Measurements from ENCODE around the gene PPIL6. TPM values are rescaled to one million over a fixed set of nuclear protein-coding genes. Genes with fewer than 3 reads are reported as not detected.

The PPIL6 gene
- total and polyA plus RNA-seq, 2 donors: 1.3 to 1.4 TPM

DNA sequence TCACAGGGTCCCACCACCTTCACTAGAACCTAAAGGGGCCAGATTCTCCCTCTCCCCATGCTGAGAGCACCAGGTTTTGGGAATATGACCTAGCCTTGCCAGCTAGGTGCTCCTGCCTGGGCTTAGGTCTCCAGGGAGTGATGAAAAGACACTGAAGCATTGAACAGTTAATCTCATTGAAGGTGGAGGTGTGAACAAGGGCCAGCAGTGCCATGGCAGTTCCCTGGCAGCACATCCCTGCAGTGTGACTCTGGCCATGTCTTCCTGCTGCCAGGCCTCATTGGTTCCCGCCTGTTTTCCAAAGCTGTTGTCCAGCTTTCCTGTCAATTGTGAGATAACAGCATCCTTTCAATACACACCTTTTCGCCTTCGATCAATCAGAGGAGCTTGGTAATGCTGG lies 10.9 kb downstream of the PPIL6 start:
- Histone ChIP-seq H3K36me3 (ENCODE audit: control insufficient read depth in 2 of 2, insufficient read depth in 2 of 2, low read length in 1 of 2) (no peaks in the 10 kb centered on the region), H3K27me3 (ENCODE audit: control insufficient read depth in 2 of 2, insufficient read depth in 1 of 2, low read length in 1 of 2) (no peaks in the 10 kb centered on the region), H3K27ac (ENCODE audit: low read depth in 1 of 2, low read length in 1 of 2) (no peak overlapping the region), H3K4me3 (ENCODE audit: low read length in 2 of 2) (no peak overlapping the region), H3K9me3 (ENCODE audit: control insufficient read depth in 2 of 2, insufficient read depth in 1 of 2, low read length in 1 of 2) (no peaks in the 10 kb centered on the region), H3K4me1 (ENCODE audit: control insufficient read depth in 2 of 2, insufficient read depth in 2 of 2, low read length in 2 of 2) (no peaks in the 10 kb centered on the region)
- 100% methylated on average over 3 of the region's 3 CpGs for WGBS
- no peak for DNase-seq (ENCODE audit: low read depth in 6 of 9, low spot score in 9 of 9)

- no peak overlapping the region for H3K4me3 ChIP-seq (ENCODE audit: low read length in 2 of 2)
- DNase-seq (ENCODE audit: low read depth in 6 of 9, low spot score in 9 of 9): no peak
- 92% methylated on average over 7 of the region's 7 CpGs for WGBS
These were observed 11.4 kb downstream of the PPIL6 start for GRCh38 chr6:109428889-109429477.

DNA sequence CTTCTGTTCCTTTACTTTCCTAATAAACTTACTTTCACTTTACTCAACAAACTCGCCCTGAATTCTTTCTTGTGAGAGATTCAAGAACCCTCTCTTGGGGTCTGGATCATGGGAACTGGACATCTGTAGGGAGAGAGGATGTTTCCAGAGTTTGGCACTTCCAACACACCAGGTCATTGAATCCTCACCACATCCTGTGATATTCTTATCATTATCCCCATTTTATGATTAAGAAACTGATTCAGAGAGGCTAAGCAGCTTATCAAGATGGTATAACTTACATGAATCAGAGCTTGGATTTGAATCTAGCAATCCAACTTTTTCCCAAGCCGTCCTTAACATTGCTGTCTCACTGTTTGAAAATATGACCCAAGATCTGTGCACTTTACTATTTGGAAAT lies 15.5 kb downstream of the PPIL6 start:
- no peak overlapping the region for H3K4me3 ChIP-seq (ENCODE audit: low read length in 2 of 2)
- WGBS: 96% methylated on average over 2 of the region's 2 CpGs
- no peaks in the 10 kb centered on the region for H3K4me1 ChIP-seq (ENCODE audit: control insufficient read depth in 2 of 2, insufficient read depth in 2 of 2, low read length in 2 of 2)
- H3K27ac ChIP-seq (ENCODE audit: low read depth in 1 of 2, low read length in 1 of 2): no peak overlapping the region
- no peaks in the 10 kb centered on the region for H3K9me3 ChIP-seq (ENCODE audit: control insufficient read depth in 2 of 2, insufficient read depth in 1 of 2, low read length in 1 of 2)
- no peaks in the 10 kb centered on the region for H3K27me3 ChIP-seq (ENCODE audit: control insufficient read depth in 2 of 2, insufficient read depth in 1 of 2, low read length in 1 of 2)
- DNase-seq (ENCODE audit: low read depth in 6 of 9, low spot score in 9 of 9): no peak
- no peaks in the 10 kb centered on the region for H3K36me3 ChIP-seq (ENCODE audit: control insufficient read depth in 2 of 2, insufficient read depth in 2 of 2, low read length in 1 of 2)

More at GRCh38 chr6:109428889-109429477, 11.4 kb downstream of the PPIL6 start:
- H3K27ac ChIP-seq (ENCODE audit: low read depth in 1 of 2, low read length in 1 of 2): no peak overlapping the region
- no peaks in the 10 kb centered on the region for H3K9me3 ChIP-seq (ENCODE audit: control insufficient read depth in 2 of 2, insufficient read depth in 1 of 2, low read length in 1 of 2)
- no peaks in the 10 kb centered on the region for H3K27me3 ChIP-seq (ENCODE audit: control insufficient read depth in 2 of 2, insufficient read depth in 1 of 2, low read length in 1 of 2)
- H3K4me1 ChIP-seq (ENCODE audit: control insufficient read depth in 2 of 2, insufficient read depth in 2 of 2, low read length in 2 of 2): no peaks in the 10 kb centered on the region
- H3K36me3 ChIP-seq (ENCODE audit: control insufficient read depth in 2 of 2, insufficient read depth in 2 of 2, low read length in 1 of 2): no peaks in the 10 kb centered on the region

GRCh38 chr6:109421184-109421583 lies 19.2 kb downstream of the PPIL6 start:
- H3K27me3 ChIP-seq (ENCODE audit: control insufficient read depth in 2 of 2, insufficient read depth in 1 of 2, low read length in 1 of 2): no peaks in the 10 kb centered on the region
- H3K4me1 ChIP-seq (ENCODE audit: control insufficient read depth in 2 of 2, insufficient read depth in 2 of 2, low read length in 2 of 2): no peaks in the 10 kb centered on the region
- no peak overlapping the region for H3K27ac ChIP-seq (ENCODE audit: low read depth in 1 of 2, low read length in 1 of 2)
- DNase-seq (ENCODE audit: low read depth in 6 of 9, low spot score in 9 of 9): no peak
- no peak overlapping the region for H3K4me3 ChIP-seq (ENCODE audit: low read length in 2 of 2)
- 97% methylated on average over 1 of the region's 1 CpG for WGBS
- H3K9me3 ChIP-seq (ENCODE audit: control insufficient read depth in 2 of 2, insufficient read depth in 1 of 2, low read length in 1 of 2): no peaks in the 10 kb centered on the region
- H3K36me3 ChIP-seq (ENCODE audit: control insufficient read depth in 2 of 2, insufficient read depth in 2 of 2, low read length in 1 of 2): no peaks in the 10 kb centered on the region

DNA sequence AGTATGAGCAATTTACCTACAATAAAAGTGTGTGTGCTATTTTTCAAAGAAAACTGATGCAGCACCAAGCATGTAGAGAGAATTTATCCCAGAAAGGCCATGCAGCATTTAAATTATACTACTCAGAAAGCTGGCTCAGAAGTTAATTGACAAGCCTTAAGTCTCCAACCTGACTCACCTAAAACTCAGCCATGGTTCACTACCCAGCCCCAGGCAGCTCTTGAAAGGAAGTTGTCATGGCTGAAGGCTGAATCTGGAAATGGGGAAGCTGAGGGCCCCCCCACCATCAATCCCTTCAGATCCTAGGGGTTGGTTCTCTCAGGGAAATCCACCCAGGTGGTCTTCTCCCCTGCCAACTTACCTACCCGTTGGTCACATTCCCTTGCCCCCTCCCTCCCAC lies 19.7 kb downstream of the PPIL6 start:
- H3K27me3 ChIP-seq (ENCODE audit: control insufficient read depth in 2 of 2, insufficient read depth in 1 of 2, low read length in 1 of 2): no peaks in the 10 kb centered on the region
- H3K4me1 ChIP-seq (ENCODE audit: control insufficient read depth in 2 of 2, insufficient read depth in 2 of 2, low read length in 2 of 2): no peaks in the 10 kb centered on the region
- H3K9me3 ChIP-seq (ENCODE audit: control insufficient read depth in 2 of 2, insufficient read depth in 1 of 2, low read length in 1 of 2): no peaks in the 10 kb centered on the region
- no peaks in the 10 kb centered on the region for H3K36me3 ChIP-seq (ENCODE audit: control insufficient read depth in 2 of 2, insufficient read depth in 2 of 2, low read length in 1 of 2)
- no peak for DNase-seq (ENCODE audit: low read depth in 6 of 9, low spot score in 9 of 9)
- no peak overlapping the region for H3K27ac ChIP-seq (ENCODE audit: low read depth in 1 of 2, low read length in 1 of 2)
- H3K4me3 ChIP-seq (ENCODE audit: low read length in 2 of 2): no peak overlapping the region
- WGBS: 47% methylated on average over 1 of the region's 1 CpG

DNA sequence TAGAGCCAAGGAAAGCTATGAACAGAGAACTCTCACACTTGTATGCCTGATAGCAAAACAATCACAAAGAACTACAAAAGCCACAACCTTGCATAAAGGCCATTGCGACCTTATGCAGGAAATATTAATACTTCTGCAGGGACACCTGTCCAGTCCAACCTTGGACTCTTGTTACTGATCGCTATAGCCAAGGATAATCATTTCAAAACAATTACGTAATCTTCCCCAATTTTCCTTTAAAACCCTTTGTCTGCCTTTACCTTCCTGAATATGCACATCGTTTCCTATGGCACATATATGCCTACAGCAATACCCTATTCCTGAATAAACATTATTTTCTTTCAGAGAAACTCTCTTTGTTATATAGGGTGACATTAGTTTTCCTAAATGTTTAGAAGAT lies 22.8 kb downstream of the PPIL6 start:
- Histone ChIP-seq H3K4me1 (ENCODE audit: control insufficient read depth in 2 of 2, insufficient read depth in 2 of 2, low read length in 2 of 2) (no peaks in the 10 kb centered on the region), H3K9me3 (ENCODE audit: control insufficient read depth in 2 of 2, insufficient read depth in 1 of 2, low read length in 1 of 2) (no peaks in the 10 kb centered on the region), H3K27me3 (ENCODE audit: control insufficient read depth in 2 of 2, insufficient read depth in 1 of 2, low read length in 1 of 2) (no peaks in the 10 kb centered on the region), H3K4me3 (ENCODE audit: low read length in 2 of 2) (no peak overlapping the region), H3K27ac (ENCODE audit: low read depth in 1 of 2, low read length in 1 of 2) (no peak overlapping the region), H3K36me3 (ENCODE audit: control insufficient read depth in 2 of 2, insufficient read depth in 2 of 2, low read length in 1 of 2) (no peaks in the 10 kb centered on the region)
- DNase-seq (ENCODE audit: low read depth in 6 of 9, low spot score in 9 of 9): no peak
- 98% methylated on average over 4 of the region's 4 CpGs for WGBS

DNA sequence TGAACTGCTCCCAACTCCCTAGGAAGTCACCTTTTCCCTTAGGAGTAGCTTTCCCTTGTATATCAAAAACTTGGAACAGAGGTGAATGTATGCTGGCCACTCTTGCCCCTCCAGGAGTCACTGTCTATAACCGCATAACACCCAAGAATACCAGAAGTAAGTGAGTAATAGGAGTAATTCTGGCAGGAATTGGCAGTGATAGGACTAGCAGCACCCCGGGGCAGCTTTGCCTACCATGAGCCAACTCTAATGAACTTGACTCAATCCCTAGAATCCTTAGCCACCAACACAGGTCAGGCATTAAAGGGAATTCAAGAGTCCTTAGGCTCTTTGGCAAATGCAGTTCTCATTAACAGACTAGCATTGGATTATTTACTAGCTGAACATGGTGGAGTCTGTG lies 29.4 kb downstream of the PPIL6 start:
- Histone ChIP-seq H3K27me3 (ENCODE audit: control insufficient read depth in 2 of 2, insufficient read depth in 1 of 2, low read length in 1 of 2) (no peaks in the 10 kb centered on the region), H3K4me3 (ENCODE audit: low read length in 2 of 2) (no peak overlapping the region), H3K4me1 (ENCODE audit: control insufficient read depth in 2 of 2, insufficient read depth in 2 of 2, low read length in 2 of 2) (no peaks in the 10 kb centered on the region), H3K9me3 (ENCODE audit: control insufficient read depth in 2 of 2, insufficient read depth in 1 of 2, low read length in 1 of 2) (no peaks in the 10 kb centered on the region), H3K27ac (ENCODE audit: low read depth in 1 of 2, low read length in 1 of 2) (no peak overlapping the region), H3K36me3 (ENCODE audit: control insufficient read depth in 2 of 2, insufficient read depth in 2 of 2, low read length in 1 of 2) (no peaks in the 10 kb centered on the region)
- WGBS: 98% methylated on average over 2 of the region's 2 CpGs
- DNase-seq (ENCODE audit: low read depth in 6 of 9, low spot score in 9 of 9): no peak

GRCh38 chr6:109406196-109406595 lies 34.2 kb downstream of the PPIL6 start:
- Histone ChIP-seq H3K9me3 (ENCODE audit: control insufficient read depth in 2 of 2, insufficient read depth in 1 of 2, low read length in 1 of 2) (no peaks in the 10 kb centered on the region), H3K27ac (ENCODE audit: low read depth in 1 of 2, low read length in 1 of 2) (no peak overlapping the region), H3K27me3 (ENCODE audit: control insufficient read depth in 2 of 2, insufficient read depth in 1 of 2, low read length in 1 of 2) (no peaks in the 10 kb centered on the region), H3K36me3 (ENCODE audit: control insufficient read depth in 2 of 2, insufficient read depth in 2 of 2, low read length in 1 of 2) (no peaks in the 10 kb centered on the region), H3K4me3 (ENCODE audit: low read length in 2 of 2) (no peak overlapping the region), H3K4me1 (ENCODE audit: control insufficient read depth in 2 of 2, insufficient read depth in 2 of 2, low read length in 2 of 2) (no peaks in the 10 kb centered on the region)
- no peak for DNase-seq (ENCODE audit: low read depth in 6 of 9, low spot score in 9 of 9)
- 98% methylated on average over 4 of the region's 4 CpGs for WGBS

DNA sequence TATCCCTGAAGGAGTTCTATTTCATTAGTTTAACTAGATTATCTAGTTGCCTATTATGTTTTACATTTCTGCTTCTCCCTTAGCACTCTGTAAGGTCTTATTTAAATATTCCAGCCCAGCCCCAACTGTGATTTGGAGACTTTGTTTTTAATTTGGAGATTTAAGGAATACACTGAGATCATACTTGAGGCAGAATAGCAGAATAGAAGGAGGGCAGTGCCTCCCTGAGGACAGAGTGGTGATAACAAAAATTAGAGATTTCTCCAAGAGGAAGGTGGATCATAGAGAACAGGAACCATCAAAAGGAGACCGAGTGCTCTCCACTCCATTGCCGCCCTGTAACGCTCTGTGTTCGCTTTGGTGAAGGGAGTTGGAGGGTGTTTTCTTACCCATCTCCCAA lies 43.4 kb downstream of the PPIL6 start:
- Histone ChIP-seq H3K27me3 (ENCODE audit: control insufficient read depth in 2 of 2, insufficient read depth in 1 of 2, low read length in 1 of 2) (no peaks in the 10 kb centered on the region), H3K4me3 (ENCODE audit: low read length in 2 of 2) (no peak overlapping the region), H3K4me1 (ENCODE audit: control insufficient read depth in 2 of 2, insufficient read depth in 2 of 2, low read length in 2 of 2) (no peaks in the 10 kb centered on the region), H3K27ac (ENCODE audit: low read depth in 1 of 2, low read length in 1 of 2) (no peak overlapping the region), H3K9me3 (ENCODE audit: control insufficient read depth in 2 of 2, insufficient read depth in 1 of 2, low read length in 1 of 2) (no peaks in the 10 kb centered on the region), H3K36me3 (ENCODE audit: control insufficient read depth in 2 of 2, insufficient read depth in 2 of 2, low read length in 1 of 2) (no peaks in the 10 kb centered on the region)
- DNase-seq (ENCODE audit: low read depth in 6 of 9, low spot score in 9 of 9): no peak
- WGBS: 74% methylated on average over 4 of the region's 4 CpGs

All from thymus (tissue), 11 donors.